GM12878 (cell line): ENCODE data around the gene JUN. TPM values are rescaled to one million over a fixed set of nuclear protein-coding genes. Genes with fewer than 3 reads are reported as not detected.

Source experiments
- ATAC-seq: fragments of 200-7000 bp; cut with Tn5 transposase; 3 replicates; pipeline ENCODE4 v1.9.1; 2020; ENCODE audit warnings: mild to moderate bottlenecking, moderate library complexity
- BruUV-seq: library from RNA; stranded (reverse); fragments of 400-500 nt; replicated peaks from 2 replicates; lab custom pipeline; 2021; lab: Mats Ljungman, UMichigan
- CTCF ChIA-PET: fragments of 300-600 bp; sonication (Branson Sonifier 250); formaldehyde crosslinking; extraction: SDS; loops from one replicate; lab custom pipeline; 2021; ENCODE audit warnings: inconsistent platforms; lab: Yijun Ruan, JAX
- POLR2A ChIA-PET: fragments of 350-600 bp; formaldehyde crosslinking; extraction: SDS; loops from one replicate; lab custom pipeline; 2021; ENCODE audit warnings: inconsistent platforms; lab: Charles Lee
- RAD21 ChIA-PET: fragments of 300-600 bp; sonication (Branson Sonifier 250); formaldehyde crosslinking; loops from one replicate; lab custom pipeline; 2023; ENCODE audit warnings: antibody characterized with exemption; ENCODE audit not compliant: unreplicated experiment; lab: Charles Lee
- SMC1A ChIA-PET: fragments of 300-600 bp; sonication (Branson Sonifier 250); formaldehyde crosslinking; loops from one replicate; lab custom pipeline; 2023; ENCODE audit not compliant: unreplicated experiment, uncharacterized antibody; lab: Charles Lee
- DNase-seq: peaks from one replicate; pipeline ENCODE4 v3.0.0-alpha.2; 2011; ENCODE audit warnings: low read depth, low spot score
- FAIRE-seq: peaks from 3 replicates; lab custom pipeline; 2011; peaks lifted over from hg19 to GRCh38; lab: Jason Lieb, UNC
- H2AFZ ChIP-seq: 2 replicates; pipeline ENCODE4 v1.6.0; 2011; ENCODE audit warnings: low read depth, low read length, control low read depth; ENCODE audit not compliant: control insufficient read depth
- H3K27ac ChIP-seq: 2 replicates; pipeline ENCODE4 v1.5.1; 2011; ENCODE audit warnings: control low read depth; ENCODE audit not compliant: control insufficient read depth, insufficient read depth
- H3K27me3 ChIP-seq, 2 experiments: replicated peaks in 1 of 2; 2 replicates each; pipeline versions ENCODE4 v1.6.0 to v1.6.1; 2011; ENCODE audit warnings: low read length in 1 of 2; ENCODE audit not compliant: control insufficient read depth in 2 of 2, insufficient read depth in 2 of 2
- H3K36me3 ChIP-seq, 2 experiments: 2 replicates each; pipeline ENCODE4 v1.5.1; 2011; ENCODE audit warnings: low read length in 1 of 2; ENCODE audit not compliant: control insufficient read depth in 2 of 2, insufficient read depth in 2 of 2
- H3K4me1 ChIP-seq: 2 replicates; pipeline ENCODE4 v1.6.1; 2011; ENCODE audit warnings: mild to moderate bottlenecking, low read length, moderate library complexity, mixed read lengths; ENCODE audit not compliant: control insufficient read depth, insufficient read depth
- H3K4me2 ChIP-seq: 2 replicates; pipeline ENCODE4 v1.6.0; 2011; ENCODE audit warnings: control low read depth; ENCODE audit not compliant: control insufficient read depth, insufficient read depth
- H3K4me3 ChIP-seq: fragments of 200-600 bp; sonication (generic); 2 replicates; pipeline ENCODE4 v1.5.1; 2016
- H3K79me2 ChIP-seq: 2 replicates; pipeline ENCODE4 v1.6.0; 2011; ENCODE audit warnings: low read length; ENCODE audit not compliant: control insufficient read depth, insufficient read depth
- H3K9ac ChIP-seq: 2 replicates; pipeline ENCODE4 v1.8.0; 2011; ENCODE audit warnings: low read length, control low read depth, mixed read lengths; ENCODE audit not compliant: control insufficient read depth, insufficient read depth
- H3K9me3 ChIP-seq: replicated peaks from 3 replicates; pipeline ENCODE4 v1.5.1; 2011; ENCODE audit warnings: mild to moderate bottlenecking, low read length; ENCODE audit not compliant: control insufficient read depth, insufficient read depth
- H4K20me1 ChIP-seq: 2 replicates; pipeline ENCODE4 v1.6.0; 2011; ENCODE audit not compliant: control insufficient read depth, insufficient read depth
- CEBPZ ChIP-seq: fragments of 150-350 bp; IDR thresholded peaks from 2 replicates; pipeline ENCODE4 v1.6.1; 2016; ENCODE audit warnings: low read depth, low read length
- EP300 ChIP-seq, 2 experiments: fragments of 150-350 bp in 1 of 2; IDR thresholded peaks; 2 replicates each; pipeline ENCODE4 v1.6.1; 2011 to 2012; ENCODE audit warnings: low read depth in 2 of 2, low read length in 2 of 2, borderline replicate concordance in 1 of 2, improper control_type of control experiment in 1 of 2, inconsistent platforms in 1 of 2; ENCODE audit not compliant: control insufficient read depth in 1 of 2
- GABPA ChIP-seq: IDR thresholded peaks from 2 replicates; pipeline ENCODE4 v1.6.1; 2014; ENCODE audit warnings: antibody characterized with exemption, low read depth, mild to moderate bottlenecking, inconsistent platforms
- JUND ChIP-seq: IDR thresholded peaks from 2 replicates; pipeline ENCODE4 v1.6.1; 2012; ENCODE audit warnings: low read depth, mild to moderate bottlenecking, low read length, improper control_type of control experiment, moderate library complexity
- SREBF2 ChIP-seq: IDR thresholded peaks from 2 replicates; pipeline ENCODE4 v1.6.1; 2012; ENCODE audit warnings: mild to moderate bottlenecking, low read length
- WGBS: methylation state at CpG from one replicate; pipeline ENCODE4 v1.1.6; 2016; ENCODE audit warnings: low lambda C conversion rate; ENCODE audit not compliant: insufficient replicate concordance, insufficient coverage; ENCODE audit errors: missing lambda C conversion rate; 5-methylcytosine and 5-hydroxymethylcytosine counted together
- in situ Hi-C: fragments of 300-500 bp; cut with MboI; formaldehyde crosslinking; loops from 9 replicates; pipeline ENCODE4 v1.14.3; 2018; ENCODE audit warnings: mixed read lengths
- intact Hi-C: fragments of 100-400 bp; cut with micrococcal nuclease; formaldehyde crosslinking; loops from one replicate; pipeline ENCODE4 v1.14.2; 2022; ENCODE audit not compliant: unreplicated experiment
- polyA plus RNA-seq, 11 experiments: library from polyadenylated mRNA; depleted of rRNA in 4 of 11; unstranded in 6 of 11; stranded (reverse) in 5 of 11; fragments of >200 nt; fragmentation: Nextera tagmentation in 4 of 11; fragmentation: Illumina TruSeq in 1 of 11; extraction: Ambion mirVana in 4 of 11; extraction: Trizol in 1 of 11; gene quantifications; 1 replicate in 1 of 11; 2 replicates in 10 of 11; pipeline versions ENCODE4 v1.2.1 to v1.2.3, GENCODE V29; 2011 to 2016; ENCODE audit warnings: inconsistent platforms in 2 of 11, missing spikeins in 2 of 11, low read depth in 1 of 11
- total RNA-seq, 4 experiments: library from RNA; depleted of rRNA in 3 of 4; stranded (reverse); fragments of >200 nt in 3 of 4; fragmentation: Illumina TruSeq in 1 of 4; extraction: Trizol in 1 of 4; gene quantifications; 2 replicates each; pipeline versions ENCODE4 v1.2.1 to v1.2.3, GENCODE V29; 2013 to 2021
- TF ChIP-seq, protein P1 (sequence below), 3 experiments: IDR thresholded peaks in 2 of 3; conservative IDR thresholded peaks in 1 of 3; 2 replicates each; pipeline ENCODE4 v1.5.1; 2011; ENCODE audit warnings: low read depth in 3 of 3, low read length in 3 of 3, mild to moderate bottlenecking in 3 of 3, control low read depth in 2 of 3, moderate library complexity in 2 of 3, inconsistent platforms in 1 of 3, mixed read lengths in 1 of 3; ENCODE audit not compliant: control insufficient read depth in 2 of 3, insufficient read depth in 1 of 3; ENCODE audit errors: extremely low read depth in 1 of 3

Gene JUN
- total and polyA plus RNA-seq, 10 of the 15 experiments (the other 5 are each of a cell fraction or from before 2014, with no cell fraction given): 0.18 to 8.4 (median 2.8) TPM

DNA sequence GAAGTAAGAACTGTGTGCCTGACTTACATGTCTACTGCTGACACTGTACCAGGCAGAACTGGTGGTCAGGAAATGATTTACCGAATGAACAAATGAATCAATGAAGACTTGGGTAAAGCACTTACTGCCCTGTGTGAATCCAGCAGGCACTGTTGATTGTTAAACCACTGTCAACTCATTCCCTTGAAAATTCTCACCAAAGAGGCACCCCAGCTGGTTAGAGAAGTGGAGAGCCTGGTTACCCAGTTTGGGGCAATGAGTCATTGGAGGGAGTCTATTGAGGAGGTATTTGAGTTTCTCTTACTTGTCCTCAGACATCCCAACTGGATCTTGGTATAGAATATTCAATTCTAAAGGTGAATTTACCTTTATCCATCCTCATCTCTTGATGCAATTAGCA, 34.2 kb downstream of the JUN start:
- Histone ChIP-seq H4K20me1 (no peaks in the 10 kb centered on the region), H3K4me2 (no peak overlapping the region), H2AFZ (no peak overlapping the region), H3K9ac (no peak overlapping the region), H3K36me3 (no peaks in the 10 kb centered on the region), H3K4me3 (no peak overlapping the region), H3K9me3 (no peaks in the 10 kb centered on the region), H3K27ac (no peak overlapping the region), H3K79me2 (no peaks in the 10 kb centered on the region), H3K4me1 (no peaks in the 10 kb centered on the region), H3K27me3 (no peaks in the 10 kb centered on the region)
- ChIA-PET POLR2A (no interaction called here), CTCF (no interaction called here), RAD21 (no interaction called here), SMC1A (no interaction called here)
- TF ChIP-seq SREBF2 (no peak), JUND (no peak), GABPA (no peak), CEBPZ (no peak), EP300 (IDR thresholded peaks at IDR 0.05; ENCODE audit: borderline replicate concordance in 1 of 2, control insufficient read depth in 1 of 2, low read depth in 2 of 2, low read length in 2 of 2) (no peak)
- TF ChIP-seq, protein P1, sequence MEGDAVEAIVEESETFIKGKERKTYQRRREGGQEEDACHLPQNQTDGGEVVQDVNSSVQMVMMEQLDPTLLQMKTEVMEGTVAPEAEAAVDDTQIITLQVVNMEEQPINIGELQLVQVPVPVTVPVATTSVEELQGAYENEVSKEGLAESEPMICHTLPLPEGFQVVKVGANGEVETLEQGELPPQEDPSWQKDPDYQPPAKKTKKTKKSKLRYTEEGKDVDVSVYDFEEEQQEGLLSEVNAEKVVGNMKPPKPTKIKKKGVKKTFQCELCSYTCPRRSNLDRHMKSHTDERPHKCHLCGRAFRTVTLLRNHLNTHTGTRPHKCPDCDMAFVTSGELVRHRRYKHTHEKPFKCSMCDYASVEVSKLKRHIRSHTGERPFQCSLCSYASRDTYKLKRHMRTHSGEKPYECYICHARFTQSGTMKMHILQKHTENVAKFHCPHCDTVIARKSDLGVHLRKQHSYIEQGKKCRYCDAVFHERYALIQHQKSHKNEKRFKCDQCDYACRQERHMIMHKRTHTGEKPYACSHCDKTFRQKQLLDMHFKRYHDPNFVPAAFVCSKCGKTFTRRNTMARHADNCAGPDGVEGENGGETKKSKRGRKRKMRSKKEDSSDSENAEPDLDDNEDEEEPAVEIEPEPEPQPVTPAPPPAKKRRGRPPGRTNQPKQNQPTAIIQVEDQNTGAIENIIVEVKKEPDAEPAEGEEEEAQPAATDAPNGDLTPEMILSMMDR (IDR thresholded peaks at IDR 0.05 in 2 of 3, conservative IDR thresholded peaks at IDR 0.05 in 1 of 3; ENCODE audit: control insufficient read depth in 2 of 3, extremely low read depth in 1 of 3, insufficient read depth in 1 of 3, low read depth in 3 of 3, low read length in 3 of 3): no peak
- in situ Hi-C loops: loop anchor here (25.0 kb wide), 1 partner anchor 963 kb away; no protein-coding TSS in a partner anchor
- 100% methylated on average over 1 of the region's 1 CpG for WGBS
- intact Hi-C loops: loop anchor here (10.0 kb wide), 1 partner anchor 685 kb away; no protein-coding TSS in a partner anchor
- ATAC-seq: no peak
- no peak for DNase-seq
- FAIRE-seq: no peak
- no TSS peak for BruUV-seq
